H4 (cell line): ENCODE data around the gene TGFA. TPM values are rescaled to one million over a fixed set of nuclear protein-coding genes. Genes with fewer than 3 reads are reported as not detected.
"Not testable (repeated sequence)": the region's sequence is repeated elsewhere in the genome, so short reads cannot be mapped to it uniquely, and the experiment has no call there.

Source experiments
- DNase-seq: peaks from one replicate; pipeline ENCODE4 v3.0.0-alpha.2; 2015; ENCODE audit warnings: low spot score
- total RNA-seq: library from RNA; depleted of rRNA; stranded (reverse); fragments of >200 nt; shearing (Covaris generic); gene quantifications from 2 replicates; pipeline ENCODE4 v1.2.3, GENCODE V29; 2014

TGFA gene
- total RNA-seq, 1 experiment from 2014 or later = 32.2 TPM

DNA sequence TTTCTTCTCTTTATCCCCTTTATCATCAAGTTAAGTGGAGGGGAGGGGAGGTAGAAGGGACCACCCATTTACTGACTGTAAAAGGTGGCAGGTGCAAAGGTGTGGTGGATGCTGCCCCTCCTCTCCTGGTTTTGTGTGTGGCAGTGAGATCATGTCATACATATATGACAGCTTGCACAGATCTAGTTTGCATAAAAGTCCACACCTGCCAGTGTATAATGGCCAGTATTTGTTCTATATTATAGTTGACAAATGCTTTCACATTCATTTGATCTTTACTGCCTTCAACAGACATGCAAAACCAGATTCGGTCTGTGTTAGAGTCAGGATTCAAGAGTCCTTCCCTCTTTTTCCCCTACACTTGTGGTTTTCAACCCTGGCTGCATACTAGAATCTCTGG is 55.1 kb downstream of the TGFA start:
- DNase-seq = no peak

DNA sequence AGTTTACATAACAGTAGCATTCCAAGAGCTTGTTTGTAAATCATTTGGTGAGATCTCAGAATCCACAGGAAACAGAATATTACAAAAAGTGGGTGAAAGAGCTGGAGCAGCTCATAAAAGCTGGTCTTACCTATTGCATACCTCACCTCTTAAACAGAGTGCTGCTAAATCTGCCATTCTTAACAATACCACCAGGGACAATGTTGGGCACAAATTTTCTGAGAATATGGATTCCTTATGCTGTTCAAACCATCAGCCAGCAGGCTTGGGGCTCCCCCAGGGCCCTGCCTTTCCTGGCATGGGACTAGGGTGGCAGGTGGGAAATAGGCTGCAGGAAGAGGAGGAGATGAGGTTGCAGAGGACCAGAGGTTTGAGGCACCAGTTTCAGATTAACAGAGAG is 55.6 kb downstream of the TGFA start:
- DNase-seq = peak; percentile 14

- DNase-seq = no peak
Observed at GRCh38 chr2:70496819-70497218, 56.8 kb downstream of the TGFA start.

DNA sequence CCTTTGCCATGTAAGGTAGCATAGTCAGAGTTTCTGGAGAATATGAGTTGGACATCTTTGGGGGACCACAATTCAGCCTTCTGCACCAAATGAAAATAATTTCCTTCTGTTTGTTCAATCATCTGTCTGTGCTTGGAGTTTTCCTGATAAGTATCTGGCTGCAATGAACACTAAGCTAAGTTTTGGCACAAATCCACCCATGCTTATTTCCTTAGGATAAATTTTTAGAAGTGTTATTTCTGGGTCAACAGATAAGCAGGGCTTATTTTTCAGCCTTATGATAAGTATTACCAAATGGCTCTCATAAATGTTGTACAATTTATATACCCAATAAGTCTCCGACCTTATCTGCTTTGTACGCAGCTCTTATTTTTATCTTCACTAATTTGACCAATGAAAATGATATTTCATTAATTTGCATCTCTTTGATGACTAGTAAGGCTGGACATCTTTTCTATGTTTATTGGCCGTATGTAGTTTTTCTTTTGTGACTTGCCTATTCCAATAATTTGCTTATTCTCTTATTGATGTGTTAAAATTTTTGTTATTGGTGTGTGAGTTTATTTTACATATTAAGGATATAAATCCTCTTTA is 59.2 kb downstream of the TGFA start:
- DNase-seq = no peak

GRCh38 chr2:70490381-70490780 is 63.2 kb downstream of the TGFA start:
- DNase-seq = no peak

GRCh38 chr2:70489165-70489564 is 64.5 kb downstream of the TGFA start:
- DNase-seq = no peak

DNA sequence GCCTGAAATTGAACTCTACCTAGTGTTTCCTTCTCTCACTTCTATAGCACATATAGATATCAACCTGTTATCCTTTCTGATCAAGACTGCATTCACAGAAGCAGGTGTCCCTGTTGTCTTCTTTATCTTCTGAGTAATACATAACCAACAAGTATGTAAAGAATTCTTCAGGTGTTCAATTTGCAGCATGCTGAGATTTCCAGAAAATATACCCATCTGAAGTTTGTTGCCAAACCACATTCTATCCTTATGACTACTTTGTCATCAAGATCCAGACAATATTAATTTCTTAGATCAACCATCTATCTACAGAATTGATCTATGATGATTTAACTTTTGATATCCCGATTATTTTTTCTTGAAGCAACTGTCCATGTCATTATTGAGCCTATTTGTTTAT is 69.5 kb downstream of the TGFA start:
- no peak for DNase-seq

DNA sequence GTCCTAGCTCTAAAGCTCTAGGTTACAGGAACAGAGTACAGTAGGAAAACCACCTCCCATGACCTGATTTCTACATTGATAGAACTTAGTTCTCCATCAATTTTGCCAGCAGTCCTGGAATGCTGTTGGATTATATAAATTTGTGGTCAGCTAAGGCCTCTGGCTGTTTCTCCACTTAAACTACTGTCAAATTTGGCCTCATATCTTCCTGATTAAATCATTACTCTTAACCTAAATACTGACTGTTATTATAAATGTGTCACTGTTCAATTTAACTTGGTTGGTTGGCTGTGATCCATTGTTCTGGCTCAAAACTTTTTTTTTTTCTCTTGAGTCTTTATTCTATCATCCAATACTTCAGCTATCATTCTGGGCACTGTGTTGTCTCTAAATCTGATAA is 71.2 kb downstream of the TGFA start:
- no peak for DNase-seq

DNA sequence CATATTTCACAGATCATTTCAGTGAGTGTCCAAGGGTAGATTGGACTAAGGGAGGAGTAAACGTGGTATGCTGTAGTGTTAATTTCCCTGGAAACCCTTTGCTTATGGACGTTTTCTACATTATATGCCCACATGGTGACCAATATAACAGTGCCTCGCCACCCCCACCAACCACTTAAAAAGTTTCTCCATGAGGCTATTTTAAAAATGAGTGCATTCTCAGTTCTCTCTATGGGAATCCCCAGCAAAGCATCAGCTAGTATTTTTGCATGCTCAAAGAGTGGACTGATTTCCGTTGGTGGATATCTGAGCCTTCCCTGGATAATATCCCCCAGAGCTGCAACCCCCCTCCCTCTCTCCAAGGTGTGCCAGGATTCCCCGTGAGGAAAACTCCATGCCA is 73.2 kb downstream of the TGFA start:
- no peak for DNase-seq

DNA sequence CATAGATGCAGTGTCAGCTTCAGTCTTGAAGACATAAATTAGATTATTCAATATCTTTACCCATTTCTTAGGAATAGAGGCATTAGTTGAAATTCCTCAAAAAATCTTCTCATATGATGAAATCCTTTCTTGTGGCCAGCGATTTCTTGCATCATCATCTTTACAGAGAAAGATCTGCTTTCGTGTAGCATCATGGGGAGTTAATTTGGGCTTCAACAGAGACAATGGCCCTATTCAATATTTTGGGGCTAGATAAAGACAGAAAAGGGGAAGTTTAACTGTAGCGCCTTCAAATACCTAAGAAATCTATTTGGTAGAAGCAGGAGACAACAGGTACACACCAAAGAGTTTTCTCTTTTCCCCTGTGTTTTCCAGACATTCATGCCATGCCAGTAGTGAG is 73.8 kb downstream of the TGFA start:
- DNase-seq = no peak

DNA sequence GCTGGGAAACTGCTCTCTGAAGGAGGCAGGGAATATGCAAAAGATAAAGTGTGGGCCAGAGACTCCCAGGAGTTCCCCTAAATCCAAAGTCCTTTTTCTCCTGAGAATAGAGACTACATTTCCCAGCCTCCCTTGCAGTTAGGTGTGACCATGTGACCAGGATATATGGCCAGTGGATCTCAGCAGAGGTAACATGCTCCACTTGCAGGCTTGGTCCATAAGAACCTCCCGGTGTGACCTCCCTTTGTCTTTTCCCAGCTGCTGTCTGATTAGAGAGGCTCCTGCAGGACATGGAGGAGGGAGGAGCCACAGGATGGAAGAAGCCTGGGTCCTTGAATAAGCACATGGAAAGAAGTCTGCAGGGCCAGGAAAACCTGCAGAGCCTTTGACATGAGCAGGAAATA is 76.2 kb downstream of the TGFA start:
- DNase-seq = no peak

GRCh38 chr2:70475266-70475665 is 78.4 kb downstream of the TGFA start:
- DNase-seq = no peak

DNA sequence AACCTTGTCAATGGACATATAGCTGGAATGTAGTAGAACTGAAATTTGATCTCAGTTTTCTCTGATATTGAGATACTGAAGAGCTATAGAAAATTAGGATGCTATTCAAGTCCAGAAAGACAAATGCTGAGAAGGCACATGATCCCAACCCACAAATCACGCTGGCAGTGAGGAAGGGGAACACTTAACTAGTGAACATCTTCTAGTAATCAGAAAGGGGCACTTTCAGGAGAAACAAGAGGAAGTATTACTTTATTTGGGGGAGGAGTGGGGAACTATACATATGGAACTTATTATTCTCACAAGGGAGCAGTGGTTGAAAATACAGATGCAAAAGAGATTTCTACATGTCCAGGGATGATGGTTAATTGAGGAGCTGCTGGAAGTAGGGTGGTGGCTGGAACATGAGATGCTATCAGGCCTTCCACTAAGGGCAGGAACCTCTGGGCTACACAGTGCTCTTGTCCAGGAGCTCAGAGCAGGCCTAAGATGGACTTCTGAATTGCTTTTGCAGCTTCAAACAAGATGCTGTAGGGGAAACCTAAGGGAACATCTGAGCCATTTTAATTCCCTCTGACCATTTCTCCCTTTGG is 79.3 kb downstream of the TGFA start:
- DNase-seq = no peak

DNA sequence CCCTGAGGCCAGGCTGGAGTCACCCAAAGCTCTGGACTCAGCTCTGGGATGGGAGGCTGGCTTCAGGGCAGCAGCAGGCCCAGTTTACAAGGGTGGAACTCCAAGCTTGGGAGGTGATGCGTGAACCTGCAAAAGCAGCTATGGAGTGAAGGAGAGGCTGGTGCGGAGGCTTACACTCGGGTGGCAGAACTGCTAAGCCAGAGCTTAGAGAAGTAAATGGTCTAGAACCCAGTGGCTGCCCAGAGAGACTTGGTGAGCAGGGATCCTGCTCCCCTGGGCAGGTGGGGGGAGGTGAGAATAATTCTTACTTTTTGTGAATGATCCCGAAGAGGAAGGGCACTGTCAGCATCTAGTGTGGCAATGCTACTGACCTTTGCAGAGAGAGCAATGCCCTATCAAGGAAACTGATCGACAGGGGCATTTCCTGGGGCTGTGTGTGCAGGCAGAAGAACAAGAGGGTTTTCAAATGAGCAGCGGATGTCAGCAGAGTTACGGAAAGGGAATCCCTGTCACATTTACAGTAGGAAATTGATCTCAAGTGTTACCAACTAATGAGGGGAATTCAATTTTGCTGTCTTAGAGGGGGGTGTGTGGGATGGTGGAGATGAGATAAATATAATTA is 80.4 kb downstream of the TGFA start:
- DNase-seq = no peak

- DNase-seq = no peak
Observed at GRCh38 chr2:70472221-70472890, 81.3 kb downstream of the TGFA start.

- no peak for DNase-seq
Observed at GRCh38 chr2:70471129-70471528, 82.5 kb downstream of the TGFA start.

DNA sequence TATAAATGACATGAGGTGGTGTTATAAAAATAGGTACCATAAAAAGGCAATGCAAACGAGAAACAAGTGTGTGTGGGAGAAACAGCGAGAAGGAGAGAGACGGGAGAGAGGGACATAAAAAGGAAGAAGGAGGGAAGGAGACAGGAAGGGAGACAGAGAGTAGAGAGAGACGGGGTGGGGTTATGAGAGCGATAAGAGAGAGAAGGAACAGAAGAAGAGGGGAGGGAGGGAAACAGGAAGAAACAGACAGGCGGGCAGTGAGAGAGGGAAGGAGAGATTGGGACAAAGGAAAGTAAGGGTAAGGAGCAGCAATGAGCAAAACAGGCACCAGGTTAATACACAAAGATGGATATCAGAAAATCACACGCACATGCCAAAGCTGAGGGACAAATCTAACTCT is 83.7 kb downstream of the TGFA start:
- no peak for DNase-seq

DNA sequence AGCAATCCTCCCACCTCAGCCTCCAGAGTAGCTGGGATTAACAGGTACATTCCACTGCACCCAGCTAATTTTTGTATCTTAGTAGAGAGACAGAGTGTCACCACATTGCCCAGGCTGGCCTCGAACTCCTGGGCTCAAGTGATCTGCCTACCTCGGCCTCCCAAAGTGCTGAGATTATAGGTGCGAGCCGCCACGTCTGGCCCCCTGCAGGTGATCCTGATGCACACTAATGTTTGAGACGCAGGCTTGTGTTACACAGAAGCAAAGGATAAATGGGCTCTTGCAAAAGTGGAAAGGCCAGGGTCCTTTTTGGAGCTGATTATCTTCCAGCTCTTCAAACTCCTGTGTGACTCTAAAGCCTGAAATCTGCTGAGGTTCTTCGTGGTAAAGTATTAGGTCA is 84.2 kb downstream of the TGFA start:
- DNase-seq = no peak

DNA sequence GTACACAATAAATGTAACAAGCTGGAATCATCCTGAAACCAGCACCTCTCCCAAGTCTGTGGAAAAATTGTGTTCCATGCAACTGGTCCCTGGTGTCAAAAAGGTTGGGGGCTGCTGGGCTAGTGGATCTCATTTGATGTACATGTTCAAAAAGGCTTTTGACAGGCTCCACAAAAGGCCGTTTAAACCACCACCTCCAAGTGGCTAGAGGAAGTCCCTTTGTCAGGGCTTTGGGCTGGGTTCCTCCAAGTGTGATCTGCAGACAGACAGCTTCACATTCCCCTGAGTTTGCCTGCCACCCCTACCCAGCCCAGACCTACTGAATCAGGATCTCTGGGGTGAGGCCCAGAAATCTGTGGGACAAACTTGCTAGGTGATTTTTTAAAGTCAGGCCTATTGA is 84.7 kb downstream of the TGFA start:
- DNase-seq = no peak

GRCh38 chr2:70467831-70468779 is 85.5 kb downstream of the TGFA start:
- no peak for DNase-seq

DNA sequence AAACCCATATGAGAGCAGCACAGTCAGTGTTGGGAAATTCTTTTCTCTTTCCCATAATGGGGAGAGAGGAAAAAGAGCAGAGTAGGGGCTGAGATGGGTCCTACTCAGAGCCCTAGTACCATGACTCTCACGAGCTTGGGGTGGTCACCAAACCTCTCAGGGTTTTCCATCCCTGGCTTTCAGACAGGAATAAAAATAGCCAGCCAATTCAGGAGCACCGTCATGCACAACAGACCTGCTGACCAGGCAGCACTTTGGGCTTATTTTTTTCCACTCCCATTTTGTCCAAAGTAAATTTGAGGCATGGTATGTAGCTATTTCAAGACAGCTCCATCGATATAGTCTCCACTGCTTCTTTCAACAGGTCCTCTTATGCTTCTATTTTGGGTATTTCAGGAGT is 86.4 kb downstream of the TGFA start:
- no peak for DNase-seq

DNA sequence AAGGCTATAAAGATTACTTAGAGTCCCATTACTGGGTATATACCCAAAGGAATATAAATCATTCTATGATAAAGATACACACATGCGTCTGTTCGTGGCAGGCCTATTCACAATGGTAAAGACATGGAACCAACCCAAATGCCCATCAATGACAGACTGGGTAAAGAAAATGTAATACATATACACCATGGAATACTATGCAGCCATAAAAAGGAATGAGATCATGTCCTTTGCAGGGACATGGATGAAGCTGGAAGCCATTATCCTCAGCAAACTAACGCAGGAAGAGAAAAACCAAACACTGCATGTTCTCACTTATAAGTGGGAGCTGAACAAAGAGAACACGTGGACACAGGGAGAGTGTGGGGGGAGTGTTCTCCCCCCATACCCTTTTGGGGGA is 87.0 kb downstream of the TGFA start:
- DNase-seq = not testable (repeated sequence)
